ENCODE data around the gene BIRC3.
"Not testable (repeated sequence)": the region's sequence is repeated elsewhere in the genome, so short reads cannot be mapped to it uniquely, and the experiment has no call there.

The BIRC3 gene

GRCh38 chr11:102293873-102294601 is 23.2 kb upstream of the BIRC3 start:
- DNase-seq (ENCODE audit: low read depth in 2 of 3, low spot score in 1 of 3), result no peak

GRCh38 chr11:102295045-102295444 is 22.2 kb upstream of the BIRC3 start:
- no peak for DNase-seq (ENCODE audit: low read depth in 2 of 3, low spot score in 1 of 3)

GRCh38 chr11:102296757-102297156 is 20.5 kb upstream of the BIRC3 start:
- DNase-seq (ENCODE audit: low read depth in 2 of 3, low spot score in 1 of 3), result not testable (repeated sequence)

DNA sequence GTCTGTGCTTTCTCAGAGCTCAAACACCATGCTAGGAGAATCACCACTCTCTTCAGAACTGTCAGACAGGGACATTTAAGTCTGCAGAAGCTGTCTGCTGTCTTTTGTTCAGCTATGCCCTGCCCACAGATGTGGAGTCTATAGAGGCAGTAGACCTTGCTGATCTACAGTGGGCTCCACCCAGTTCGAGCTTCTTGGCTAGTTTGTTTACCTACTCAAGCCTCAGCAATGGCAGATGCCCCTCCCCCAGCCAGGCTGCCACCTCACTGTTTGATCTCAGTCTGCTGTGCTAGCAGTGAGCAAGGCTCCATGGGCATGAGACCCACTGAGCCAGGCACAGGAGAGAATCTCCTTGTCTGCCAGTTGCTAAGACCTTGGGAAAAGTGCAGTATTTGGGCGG is 16.4 kb upstream of the BIRC3 start:
- DNase-seq (ENCODE audit: low read depth in 2 of 3, low spot score in 1 of 3), result not testable (repeated sequence)

- no peak for DNase-seq (ENCODE audit: low read depth in 2 of 3, low spot score in 1 of 3)
These were observed 15.0 kb upstream of the BIRC3 start for GRCh38 chr11:102302241-102302640.

DNA sequence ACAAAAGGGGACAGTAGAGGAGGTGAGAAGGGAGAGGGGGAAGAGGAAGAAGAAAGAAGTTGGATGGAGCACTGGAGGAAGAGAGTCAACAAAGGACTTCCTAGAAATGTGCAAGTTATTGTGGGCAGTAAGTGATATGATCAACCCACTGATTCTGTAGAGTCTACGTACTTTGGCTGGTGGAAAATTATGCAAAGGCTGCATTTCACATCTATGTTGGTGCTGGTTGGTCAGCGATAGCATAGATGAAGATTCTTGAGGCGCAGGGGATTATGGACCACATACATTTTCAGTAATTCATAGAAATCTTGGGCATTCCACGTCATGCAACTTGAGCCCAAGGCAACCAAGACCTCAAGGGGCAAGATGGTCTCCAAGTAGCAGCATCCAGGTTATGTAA is 12.6 kb upstream of the BIRC3 start:
- DNase-seq (ENCODE audit: low read depth in 2 of 3, low spot score in 1 of 3), result no peak

DNA sequence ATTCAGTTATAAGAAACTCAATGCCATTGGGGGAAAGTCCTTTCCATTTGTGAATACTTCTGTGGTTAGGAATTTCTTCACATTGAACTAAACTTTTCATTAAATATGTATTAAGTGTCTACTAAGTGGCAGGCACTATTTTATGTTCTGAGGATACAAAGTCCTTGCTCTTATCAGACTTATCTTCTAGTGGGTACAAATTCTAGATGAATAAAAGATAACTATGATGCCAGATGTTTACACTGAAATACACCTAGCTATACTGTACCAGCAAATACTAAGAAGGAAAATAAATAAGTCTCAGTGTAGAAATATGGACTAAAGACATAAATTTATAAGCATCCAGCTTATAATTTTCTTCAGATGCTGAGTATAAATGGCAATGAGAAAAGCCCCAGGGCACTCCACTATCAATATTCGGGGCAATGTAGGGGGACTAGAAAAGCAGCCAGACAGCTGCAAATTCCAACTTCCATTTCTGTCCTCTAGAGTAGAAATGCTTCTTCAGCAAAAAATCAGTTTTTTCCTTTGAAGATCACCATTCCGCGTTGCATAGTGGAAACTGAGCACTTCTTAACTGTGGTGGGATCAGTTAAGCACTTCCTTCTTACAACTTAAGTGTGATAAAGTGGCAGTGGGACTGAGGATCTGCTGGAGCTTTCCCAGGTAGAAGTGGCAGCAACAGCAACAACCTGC is 11.8 kb upstream of the BIRC3 start:
- no peak for DNase-seq (ENCODE audit: low read depth in 2 of 3, low spot score in 1 of 3)

GRCh38 chr11:102306048-102306597 is 11.2 kb upstream of the BIRC3 start:
- no peak for DNase-seq (ENCODE audit: low read depth in 2 of 3, low spot score in 1 of 3)

DNA sequence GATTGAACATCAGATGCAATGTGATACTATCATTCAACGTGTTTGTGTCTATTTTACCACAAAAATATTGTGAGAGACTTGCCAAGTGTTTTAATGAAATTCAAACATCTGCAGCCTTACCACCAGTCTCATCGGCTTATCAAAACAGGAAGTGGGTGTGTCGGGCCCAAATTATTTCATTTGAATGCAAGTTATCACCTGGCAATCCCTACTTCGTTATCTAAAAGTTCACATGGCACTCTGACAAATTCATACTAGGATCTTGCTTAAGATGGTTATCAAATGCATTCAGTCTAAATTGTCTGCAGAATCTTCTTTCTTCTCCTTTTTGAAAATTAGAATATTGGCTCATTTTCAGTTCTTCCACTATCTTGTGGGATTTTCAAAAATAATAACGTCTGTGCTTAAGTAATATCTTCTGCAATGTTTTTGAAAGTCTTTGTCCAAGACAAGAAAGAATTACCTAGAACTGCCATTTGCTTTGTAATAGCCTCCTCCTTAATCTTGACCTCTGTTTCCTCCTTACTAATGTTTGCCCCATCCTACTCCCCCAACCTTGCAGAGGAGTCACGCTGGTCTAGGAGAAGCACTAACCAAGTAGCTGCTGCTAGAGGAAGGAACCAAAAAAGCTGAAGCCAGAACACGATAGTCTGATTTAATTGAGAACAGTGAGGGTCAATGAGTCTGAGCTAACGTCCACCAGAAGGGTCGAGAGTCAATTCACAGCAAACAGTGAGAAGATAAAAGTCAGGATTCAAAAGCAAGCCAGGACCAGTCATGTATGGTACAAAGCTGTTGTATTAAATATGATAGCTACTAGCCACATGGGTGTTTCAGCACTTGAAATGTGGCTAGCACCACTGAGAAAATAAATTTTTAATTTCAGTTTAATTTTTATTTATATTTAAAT is 10.2 kb upstream of the BIRC3 start:
- no peak for DNase-seq (ENCODE audit: low read depth in 2 of 3, low spot score in 1 of 3)

DNA sequence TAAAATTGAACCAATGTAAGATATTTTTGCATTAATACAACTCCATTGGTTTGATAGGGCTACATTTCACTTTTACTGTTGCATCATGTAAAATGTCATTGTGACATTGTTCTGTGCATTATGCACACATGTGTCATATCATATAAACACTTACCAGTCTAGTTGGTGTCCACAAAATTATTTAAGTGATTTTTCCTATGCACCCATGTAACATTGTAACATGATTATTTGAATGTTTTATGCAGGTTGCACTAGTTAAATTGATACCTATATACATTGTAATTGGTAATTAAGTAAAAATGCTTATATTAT is 9.6 kb upstream of the BIRC3 start:
- no peak for DNase-seq (ENCODE audit: low read depth in 2 of 3, low spot score in 1 of 3)

GRCh38 chr11:102309621-102310541 is 7.4 kb upstream of the BIRC3 start:
- no peak for DNase-seq (ENCODE audit: low read depth in 2 of 3, low spot score in 1 of 3)

DNA sequence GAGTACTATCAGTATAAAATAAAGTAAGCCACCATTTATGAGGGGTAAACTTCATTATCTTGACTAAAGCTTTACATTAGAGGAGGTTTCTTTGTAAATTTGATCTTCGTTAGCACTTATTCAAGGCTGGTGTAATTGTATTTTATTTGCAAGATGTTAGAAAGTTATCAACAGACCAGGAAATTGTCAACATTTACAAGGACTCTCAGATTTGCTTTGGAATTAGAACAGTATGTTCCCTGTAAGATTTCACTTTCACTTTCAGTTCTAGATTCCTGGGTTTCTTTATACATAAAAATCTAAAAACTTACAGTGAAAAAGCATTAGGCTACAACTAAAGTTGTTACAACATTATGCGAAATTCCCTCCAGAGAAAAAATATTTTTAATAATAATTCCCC is 4.6 kb upstream of the BIRC3 start:
- no peak for DNase-seq (ENCODE audit: low read depth in 2 of 3, low spot score in 1 of 3)

DNA sequence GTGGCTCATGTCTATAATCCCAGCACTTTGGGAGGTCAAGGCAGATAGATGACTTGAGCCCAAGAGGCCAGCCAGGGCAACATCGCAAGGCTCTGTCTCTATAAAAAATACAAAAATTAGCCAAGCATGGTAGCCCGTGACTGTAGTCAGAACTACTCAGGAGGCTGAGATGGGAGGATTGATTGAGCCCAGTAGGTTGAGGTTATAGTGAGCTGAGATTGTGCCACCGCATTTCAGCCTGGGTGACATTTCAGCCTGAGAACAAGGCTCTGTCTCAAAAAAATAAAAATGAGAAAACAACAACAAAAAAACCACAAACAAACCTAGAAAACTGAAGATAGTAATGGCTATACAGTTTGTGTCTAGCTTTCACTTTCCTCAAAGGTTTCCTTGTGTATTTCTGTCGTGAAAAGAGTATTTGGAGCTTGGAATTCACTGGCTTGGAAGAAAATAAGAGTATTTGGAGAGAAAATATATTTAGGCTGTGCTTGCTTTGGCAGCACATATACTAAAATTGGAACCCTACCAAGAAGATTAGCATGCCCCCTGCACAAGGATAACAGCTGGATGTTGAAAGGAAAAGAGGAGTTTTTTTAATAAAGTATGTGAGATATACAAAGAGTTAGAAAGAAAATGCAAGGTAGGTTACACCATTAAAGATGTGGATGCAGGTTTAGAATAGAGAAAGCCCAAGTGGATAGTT is 3.9 kb upstream of the BIRC3 start:
- no peak for DNase-seq (ENCODE audit: low read depth in 2 of 3, low spot score in 1 of 3)

GRCh38 chr11:102314784-102315183 is 2.5 kb upstream of the BIRC3 start:
- DNase-seq (ENCODE audit: low read depth in 2 of 3, low spot score in 1 of 3), result no peak

DNA sequence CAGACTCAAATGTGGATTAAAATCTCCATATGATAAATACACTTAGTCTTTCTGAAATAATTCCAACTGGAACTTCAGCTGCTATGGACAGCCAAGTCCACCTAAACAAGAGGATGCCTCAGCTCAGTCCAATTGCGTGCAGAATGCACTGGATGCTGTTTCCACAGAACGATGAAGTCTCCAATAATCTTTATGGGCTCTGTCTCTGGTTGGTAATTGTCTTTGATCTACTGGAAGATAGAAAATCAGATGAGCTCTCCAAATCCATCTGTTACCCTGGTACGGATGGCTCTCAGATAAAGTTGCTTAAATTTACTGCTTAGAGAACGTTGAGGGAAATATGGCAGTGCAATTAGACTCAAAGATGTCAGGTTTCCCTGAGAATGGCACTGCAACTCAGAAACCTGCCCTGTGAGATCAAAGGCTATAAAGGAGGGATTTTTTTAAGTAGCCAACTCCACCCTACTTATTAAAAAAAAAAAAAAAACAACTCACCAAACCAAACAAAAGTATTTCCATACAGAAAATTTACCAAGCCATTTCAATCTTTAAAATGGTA is 859 bp upstream of the BIRC3 start:
- no peak for DNase-seq (ENCODE audit: low read depth in 2 of 3, low spot score in 1 of 3)

- DNase-seq (ENCODE audit: low read depth in 2 of 3, low spot score in 1 of 3), result no peak
These were observed 452 bp downstream of the BIRC3 start for GRCh38 chr11:102317768-102318103.

DNA sequence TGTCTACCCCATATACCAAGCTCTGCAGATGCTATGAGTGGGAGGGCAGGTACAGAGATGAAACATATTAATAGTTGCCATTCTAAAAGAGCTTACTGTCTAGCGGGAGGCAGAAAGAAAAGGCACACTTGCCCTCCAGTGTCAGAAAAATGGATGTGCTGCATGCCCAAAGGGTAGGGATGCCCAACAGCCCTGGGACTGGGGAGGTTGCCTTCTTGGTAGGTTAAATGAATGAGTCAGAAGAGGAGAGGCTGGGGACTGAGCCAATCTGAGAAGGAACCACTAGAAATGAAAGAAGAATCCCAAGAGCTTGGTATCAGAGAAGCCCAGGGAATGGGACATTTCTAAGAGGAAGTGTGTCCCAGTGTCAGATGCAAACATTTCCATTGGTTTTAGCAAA is 1.2 kb downstream of the BIRC3 start:
- peak; percentile 44 to 54 (median 45) for DNase-seq (ENCODE audit: low read depth in 2 of 3, low spot score in 1 of 3)

DNA sequence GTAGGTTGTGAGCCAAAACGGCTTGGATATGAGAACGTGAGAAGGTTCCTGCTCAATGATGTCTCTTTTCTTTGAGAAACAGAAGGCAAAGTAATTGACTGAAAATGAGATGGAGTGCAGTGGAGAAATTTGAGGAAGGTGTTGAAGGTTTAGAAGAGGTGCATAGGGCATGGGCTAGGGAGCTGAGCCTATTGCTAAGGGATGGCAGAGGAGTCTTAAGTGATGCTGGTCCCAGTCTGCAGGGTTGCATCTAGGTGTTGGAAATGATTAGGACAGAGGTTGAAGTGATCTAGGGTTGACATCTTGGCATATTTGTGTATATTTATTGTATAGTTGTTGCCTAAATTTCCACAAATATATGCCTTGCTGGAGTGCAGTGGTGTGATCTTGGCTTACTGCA is 2.3 kb downstream of the BIRC3 start:
- no peak for DNase-seq (ENCODE audit: low read depth in 2 of 3, low spot score in 1 of 3)

DNA sequence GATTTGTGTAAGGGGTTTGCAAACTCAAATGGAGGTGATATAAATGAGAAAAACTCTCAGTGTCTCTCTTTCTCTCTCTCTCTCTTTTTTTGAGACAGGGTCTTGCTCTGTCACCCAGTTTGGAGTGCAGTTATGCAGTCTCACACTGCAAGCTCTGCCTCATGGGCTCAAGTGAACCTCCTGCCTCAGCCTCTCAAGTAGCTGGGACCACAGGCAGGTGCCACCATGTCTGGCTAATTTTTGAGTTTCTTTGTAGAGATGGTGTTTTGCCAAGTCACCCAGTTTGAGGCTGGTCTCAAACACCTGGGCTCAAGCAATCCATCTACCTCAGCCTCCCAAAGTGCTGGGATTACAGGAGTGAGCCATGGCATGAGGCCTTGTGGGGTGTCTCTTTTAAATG is 2.9 kb downstream of the BIRC3 start:
- no peak for DNase-seq (ENCODE audit: low read depth in 2 of 3, low spot score in 1 of 3)

DNA sequence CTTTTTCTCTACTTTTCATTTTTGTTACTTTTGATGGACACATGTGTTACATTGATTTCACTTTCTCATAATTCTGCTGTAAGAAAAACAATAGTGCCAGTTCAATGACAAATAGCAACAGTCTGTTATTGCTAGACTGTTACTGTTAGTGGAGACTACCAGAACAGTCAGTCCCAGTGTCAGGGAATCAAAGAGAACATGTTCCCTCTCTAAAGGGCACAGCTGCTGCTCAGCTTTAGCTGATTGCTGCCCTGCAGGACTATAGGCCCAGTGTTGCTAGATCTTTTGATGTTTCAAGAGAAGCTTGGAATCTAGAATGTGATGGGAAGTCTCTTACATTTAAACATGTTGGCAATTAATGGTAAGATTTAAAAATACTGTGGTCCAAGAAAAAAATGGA is 3.4 kb downstream of the BIRC3 start:
- no peak for DNase-seq (ENCODE audit: low read depth in 2 of 3, low spot score in 1 of 3)
